Osteoblast (primary cell): Measurements from ENCODE around the gene TMEM119. TPM values are rescaled to one million over a fixed set of nuclear protein-coding genes. Genes with fewer than 3 reads are reported as not detected.

Experiments used
- DNase-seq: peaks from one replicate; pipeline ENCODE4 v3.0.0; 2011; ENCODE audit warnings: low spot score, mixed read lengths; ENCODE audit not compliant: insufficient read length; ENCODE audit errors: missing footprints
- H2AFZ ChIP-seq: 2 replicates; pipeline ENCODE4 v1.6.0; 2011; ENCODE audit warnings: mild to moderate bottlenecking, low read length
- H3K27ac ChIP-seq: 2 replicates; pipeline ENCODE4 v1.5.1; 2011; ENCODE audit warnings: mild to moderate bottlenecking, low read depth, low read length, moderate library complexity
- H3K27me3 ChIP-seq: 2 replicates; pipeline ENCODE4 v1.6.0; 2012; ENCODE audit warnings: mild to moderate bottlenecking, control low read depth, inconsistent platforms, low read length, moderate library complexity; ENCODE audit not compliant: insufficient read depth
- H3K36me3 ChIP-seq: 2 replicates; pipeline ENCODE4 v1.5.1; 2011; ENCODE audit warnings: mild to moderate bottlenecking, low read length, control low read depth, moderate library complexity; ENCODE audit not compliant: insufficient read depth
- H3K4me1 ChIP-seq: 2 replicates; pipeline ENCODE4 v1.5.1; 2011; ENCODE audit warnings: mild to moderate bottlenecking, low read length, control low read depth, moderate library complexity; ENCODE audit not compliant: insufficient read depth
- H3K4me2 ChIP-seq: 2 replicates; pipeline ENCODE4 v1.6.0; 2011; ENCODE audit warnings: mild to moderate bottlenecking, low read length; ENCODE audit not compliant: insufficient read depth
- H3K4me3 ChIP-seq: fragments of 200-600 bp; sonication (generic); 3 replicates; pipeline ENCODE4 v1.5.1; 2012; ENCODE audit warnings: mild to moderate bottlenecking, low read length, inconsistent platforms; ENCODE audit not compliant: insufficient read depth
- H3K79me2 ChIP-seq: 2 replicates; pipeline ENCODE4 v1.6.0; 2012; ENCODE audit warnings: mild to moderate bottlenecking, low read length, control low read depth, inconsistent platforms; ENCODE audit not compliant: insufficient read depth
- H3K9me3 ChIP-seq: 2 replicates; pipeline ENCODE4 v1.5.1; 2011; ENCODE audit warnings: low read depth, low read length, control low read depth
- H4K20me1 ChIP-seq: 2 replicates; pipeline ENCODE4 v1.6.0; 2012; ENCODE audit warnings: mild to moderate bottlenecking, low read length, control low read depth; ENCODE audit not compliant: insufficient read depth
- total RNA-seq: library from RNA; depleted of rRNA; stranded (reverse); fragments of >200 nt; gene quantifications from 2 replicates; pipeline ENCODE4 v1.2.3, GENCODE V29; 2012
- TF ChIP-seq, protein P1 (sequence below): IDR thresholded peaks from 2 replicates; pipeline ENCODE4 v1.5.1; 2011; ENCODE audit warnings: mild to moderate bottlenecking, low read depth, low read length, moderate library complexity; ENCODE audit errors: extremely low read depth

The TMEM119 gene
- total RNA-seq, 1 donor, result 359 TPM

- DNase-seq, result no peak
- TF ChIP-seq, protein P1, sequence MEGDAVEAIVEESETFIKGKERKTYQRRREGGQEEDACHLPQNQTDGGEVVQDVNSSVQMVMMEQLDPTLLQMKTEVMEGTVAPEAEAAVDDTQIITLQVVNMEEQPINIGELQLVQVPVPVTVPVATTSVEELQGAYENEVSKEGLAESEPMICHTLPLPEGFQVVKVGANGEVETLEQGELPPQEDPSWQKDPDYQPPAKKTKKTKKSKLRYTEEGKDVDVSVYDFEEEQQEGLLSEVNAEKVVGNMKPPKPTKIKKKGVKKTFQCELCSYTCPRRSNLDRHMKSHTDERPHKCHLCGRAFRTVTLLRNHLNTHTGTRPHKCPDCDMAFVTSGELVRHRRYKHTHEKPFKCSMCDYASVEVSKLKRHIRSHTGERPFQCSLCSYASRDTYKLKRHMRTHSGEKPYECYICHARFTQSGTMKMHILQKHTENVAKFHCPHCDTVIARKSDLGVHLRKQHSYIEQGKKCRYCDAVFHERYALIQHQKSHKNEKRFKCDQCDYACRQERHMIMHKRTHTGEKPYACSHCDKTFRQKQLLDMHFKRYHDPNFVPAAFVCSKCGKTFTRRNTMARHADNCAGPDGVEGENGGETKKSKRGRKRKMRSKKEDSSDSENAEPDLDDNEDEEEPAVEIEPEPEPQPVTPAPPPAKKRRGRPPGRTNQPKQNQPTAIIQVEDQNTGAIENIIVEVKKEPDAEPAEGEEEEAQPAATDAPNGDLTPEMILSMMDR, result no peak
- no peak overlapping the region for H3K4me2 ChIP-seq
- no peak overlapping the region for H3K4me3 ChIP-seq
- H3K27me3 ChIP-seq, result no peaks in the 10 kb centered on the region
- H3K79me2 ChIP-seq, result peaks cover 9% of the 10 kb centered on the region
- peaks cover 14% of the 10 kb centered on the region for H3K4me1 ChIP-seq
- H3K36me3 ChIP-seq, result peaks cover 50% of the 10 kb centered on the region
- H2AFZ ChIP-seq, result no peak overlapping the region
- no peak overlapping the region for H3K27ac ChIP-seq
- H3K9me3 ChIP-seq, result no peaks in the 10 kb centered on the region
- no peaks in the 10 kb centered on the region for H4K20me1 ChIP-seq
These were observed 29.3 kb downstream of the TMEM119 start for GRCh38 chr12:108568338-108569154.

GRCh38 chr12:108567406-108568337 lies 30.2 kb downstream of the TMEM119 start:
- Histone ChIP-seq H3K36me3 (peaks cover 50% of the 10 kb centered on the region), H3K4me3 (no peak overlapping the region), H3K79me2 (peaks cover 18% of the 10 kb centered on the region), H2AFZ (no peak overlapping the region), H3K4me2 (no peak overlapping the region), H3K27me3 (no peaks in the 10 kb centered on the region), H3K9me3 (no peaks in the 10 kb centered on the region), H4K20me1 (no peaks in the 10 kb centered on the region), H3K4me1 (peaks cover 19% of the 10 kb centered on the region), H3K27ac (no peak overlapping the region)
- TF ChIP-seq, protein P1, result no peak
- no peak for DNase-seq

- H3K4me2 ChIP-seq, result no peak overlapping the region
- H3K9me3 ChIP-seq, result no peaks in the 10 kb centered on the region
- H2AFZ ChIP-seq, result no peak overlapping the region
- H4K20me1 ChIP-seq, result no peaks in the 10 kb centered on the region
- peaks cover 50% of the 10 kb centered on the region for H3K36me3 ChIP-seq
- peaks cover 20% of the 10 kb centered on the region for H3K79me2 ChIP-seq
- TF ChIP-seq, protein P1, result no peak
- no peak overlapping the region for H3K4me3 ChIP-seq
- peaks cover 26% of the 10 kb centered on the region for H3K4me1 ChIP-seq
- H3K27ac ChIP-seq, result peak overlapping the region; percentile 38
- H3K27me3 ChIP-seq, result no peaks in the 10 kb centered on the region
- no peak for DNase-seq
These were observed 31.4 kb downstream of the TMEM119 start for GRCh38 chr12:108566452-108566851.

DNA sequence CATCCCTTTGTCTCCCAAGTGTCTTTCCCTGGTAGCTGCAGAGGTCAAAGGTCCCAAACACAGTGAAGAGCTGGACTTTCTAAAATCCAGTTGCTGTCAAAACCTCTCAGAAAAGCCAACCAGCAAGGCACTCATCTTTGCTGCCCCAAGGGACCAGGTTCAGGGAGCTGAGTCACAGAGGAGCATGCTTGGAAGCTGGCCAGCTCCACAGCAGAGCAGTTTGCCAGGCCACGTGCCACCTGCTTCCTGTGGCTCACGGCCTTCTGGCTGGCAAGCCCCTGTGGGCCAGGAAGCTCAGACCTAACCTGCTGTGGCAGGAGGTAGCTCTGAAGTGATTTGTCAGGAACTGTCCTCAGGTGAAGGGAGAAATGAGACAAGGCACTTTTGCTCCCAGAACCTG lies 31.9 kb downstream of the TMEM119 start:
- no peak for DNase-seq
- Histone ChIP-seq H3K27ac (peak overlapping the region; percentile 38), H3K79me2 (peaks cover 20% of the 10 kb centered on the region), H3K27me3 (no peaks in the 10 kb centered on the region), H3K4me2 (no peak overlapping the region), H3K4me1 (peaks cover 27% of the 10 kb centered on the region), H2AFZ (no peak overlapping the region), H3K36me3 (peaks cover 50% of the 10 kb centered on the region), H3K9me3 (no peaks in the 10 kb centered on the region), H3K4me3 (no peak overlapping the region), H4K20me1 (no peaks in the 10 kb centered on the region)
- TF ChIP-seq, protein P1, result no peak
